KMS-11 (cell line): ENCODE data around the gene SLC22A14.

Experiments used
- H2AFZ ChIP-seq: fragments of 200-600 bp; sonication (generic); 2 replicates; pipeline ENCODE4 v1.6.1; 2016; ENCODE audit warnings: antibody characterized with exemption, mixed run types, low read depth
- H3K27ac ChIP-seq: fragments of 200-600 bp; sonication (generic); 2 replicates; pipeline ENCODE4 v1.6.1; 2016; ENCODE audit warnings: mild to moderate bottlenecking, mixed run types
- H3K27me3 ChIP-seq: fragments of 200-600 bp; sonication (generic); 2 replicates; pipeline ENCODE4 v1.6.1; 2017; ENCODE audit warnings: mild to moderate bottlenecking, low read depth, mixed run types, moderate library complexity; ENCODE audit not compliant: insufficient read depth
- H3K36me3 ChIP-seq: fragments of 200-600 bp; sonication (generic); 2 replicates; pipeline ENCODE4 v1.6.1; 2017; ENCODE audit warnings: mild to moderate bottlenecking, mixed run types; ENCODE audit not compliant: insufficient read depth
- H3K4me1 ChIP-seq: fragments of 200-600 bp; sonication (generic); 2 replicates; pipeline ENCODE4 v1.6.1; 2016; ENCODE audit warnings: mild to moderate bottlenecking, low read depth, mixed run types; ENCODE audit not compliant: poor library complexity, severe bottlenecking
- H3K4me2 ChIP-seq: fragments of 200-600 bp; sonication (generic); 2 replicates; pipeline ENCODE4 v1.7.0; 2016; ENCODE audit warnings: mild to moderate bottlenecking, mixed run types
- H3K4me3 ChIP-seq: fragments of 200-600 bp; sonication (generic); IDR thresholded peaks from 2 replicates; pipeline ENCODE4 v1.6.1; 2017; ENCODE audit warnings: low read depth, low read length, mixed read lengths; ENCODE audit not compliant: insufficient read depth
- H3K79me2 ChIP-seq: fragments of 200-600 bp; sonication (generic); 2 replicates; pipeline ENCODE4 v1.6.1; 2016; ENCODE audit warnings: low read depth, mixed run types; ENCODE audit not compliant: insufficient read depth
- H3K9ac ChIP-seq: fragments of 200-600 bp; sonication (generic); 2 replicates; pipeline ENCODE4 v1.6.1; 2016; ENCODE audit warnings: mild to moderate bottlenecking, mixed run types
- H4K20me1 ChIP-seq: fragments of 200-600 bp; sonication (generic); 2 replicates; pipeline ENCODE4 v1.6.1; 2016; ENCODE audit warnings: mild to moderate bottlenecking, mixed run types; ENCODE audit not compliant: insufficient read depth
- CTCF ChIP-seq: fragments of 200-600 bp; sonication (generic); conservative IDR thresholded peaks from 2 replicates; pipeline ENCODE4 v1.6.1; 2017; ENCODE audit warnings: low read depth, mild to moderate bottlenecking, antibody characterized with exemption, low read length, moderate library complexity, mixed read lengths

The SLC22A14 gene

GRCh38 chr3:38313695-38314094, 31.6 kb downstream of the SLC22A14 start:
- Histone ChIP-seq H2AFZ (no peak overlapping the region), H3K36me3 (no peaks in the 10 kb centered on the region), H3K79me2 (no peaks in the 10 kb centered on the region), H4K20me1 (no peaks in the 10 kb centered on the region), H3K4me2 (no peak overlapping the region), H3K27me3 (no peaks in the 10 kb centered on the region), H3K27ac (no peak overlapping the region), H3K4me1 (no peaks in the 10 kb centered on the region), H3K9ac (no peak overlapping the region), H3K4me3 (no peak overlapping the region)
- no peak for TF ChIP-seq CTCF

- Histone ChIP-seq H3K9ac (no peak overlapping the region), H3K4me3 (no peak overlapping the region), H3K79me2 (no peaks in the 10 kb centered on the region), H3K27ac (no peak overlapping the region), H3K36me3 (no peaks in the 10 kb centered on the region), H3K4me1 (no peaks in the 10 kb centered on the region), H3K4me2 (no peak overlapping the region), H4K20me1 (no peaks in the 10 kb centered on the region), H2AFZ (no peak overlapping the region), H3K27me3 (no peaks in the 10 kb centered on the region)
- no peak for TF ChIP-seq CTCF
Observed at GRCh38 chr3:38314112-38314763, 32.1 kb downstream of the SLC22A14 start.

- Histone ChIP-seq H3K9ac (no peak overlapping the region), H3K27me3 (no peaks in the 10 kb centered on the region), H3K27ac (no peak overlapping the region), H3K36me3 (no peaks in the 10 kb centered on the region), H3K4me1 (no peaks in the 10 kb centered on the region), H3K79me2 (no peaks in the 10 kb centered on the region), H3K4me2 (no peak overlapping the region), H3K4me3 (no peak overlapping the region), H2AFZ (no peak overlapping the region), H4K20me1 (no peaks in the 10 kb centered on the region)
- no peak for TF ChIP-seq CTCF
Observed at GRCh38 chr3:38314764-38315487, 32.8 kb downstream of the SLC22A14 start.

GRCh38 chr3:38315488-38316230, 33.6 kb downstream of the SLC22A14 start:
- H3K36me3 ChIP-seq, result no peaks in the 10 kb centered on the region
- no peak overlapping the region for H3K9ac ChIP-seq
- no peak overlapping the region for H3K4me3 ChIP-seq
- no peak overlapping the region for H3K27ac ChIP-seq
- H3K4me1 ChIP-seq, result no peaks in the 10 kb centered on the region
- no peak for TF ChIP-seq CTCF
- no peaks in the 10 kb centered on the region for H4K20me1 ChIP-seq
- no peaks in the 10 kb centered on the region for H3K27me3 ChIP-seq
- no peak overlapping the region for H2AFZ ChIP-seq
- no peaks in the 10 kb centered on the region for H3K79me2 ChIP-seq
- H3K4me2 ChIP-seq, result no peak overlapping the region
